CD14-positive monocyte (primary cell): ENCODE measurements around the gene HMMR. TPM values are rescaled to one million over a fixed set of nuclear protein-coding genes. Genes with fewer than 3 reads are reported as not detected.

Experiments
- DNase-seq, 3 donors: peaks; one replicate each; pipeline ENCODE4 v3.0.0-alpha.2; 2011 to 2022
- H2AFZ ChIP-seq: 2 replicates; pipeline ENCODE4 v1.6.0; 2012; ENCODE audit warnings: mild to moderate bottlenecking, low read depth, low read length, inconsistent platforms; ENCODE audit not compliant: insufficient read depth, poor library complexity, severe bottlenecking
- H3K27ac ChIP-seq, 2 donors: 1 replicate in 1 of 2; 2 replicates in 1 of 2; pipeline ENCODE4 v1.5.1; 2012 to 2013; ENCODE audit warnings: low read length in 2 of 2, control low read depth in 1 of 2, inconsistent platforms in 1 of 2, low read depth in 1 of 2, mild to moderate bottlenecking in 1 of 2
- H3K27me3 ChIP-seq, 2 donors: one replicate each; pipeline versions ENCODE4 v1.6.0 to v1.6.1; 2011 to 2013; ENCODE audit warnings: low read length in 2 of 2; ENCODE audit not compliant: control insufficient read depth in 2 of 2, insufficient read depth in 2 of 2
- H3K36me3 ChIP-seq, 2 donors: replicated peaks in 1 of 2; 1 replicate in 1 of 2; 2 replicates in 1 of 2; pipeline versions ENCODE4 v1.5.1 to v1.6.1; 2012 to 2013; ENCODE audit warnings: low read length in 2 of 2, control low read depth in 1 of 2, inconsistent platforms in 1 of 2, mild to moderate bottlenecking in 1 of 2; ENCODE audit not compliant: insufficient read depth in 2 of 2, control insufficient read depth in 1 of 2
- H3K4me1 ChIP-seq, 2 donors: 1 replicate in 1 of 2; 2 replicates in 1 of 2; pipeline versions ENCODE4 v1.5.1 to v1.6.1; 2012 to 2013; ENCODE audit warnings: low read length in 2 of 2, control low read depth in 1 of 2, inconsistent platforms in 1 of 2, mild to moderate bottlenecking in 1 of 2, moderate library complexity in 1 of 2; ENCODE audit not compliant: insufficient read depth in 2 of 2, control insufficient read depth in 1 of 2
- H3K4me2 ChIP-seq: replicated peaks from 2 replicates; pipeline ENCODE3; 2012; ENCODE audit warnings: low read length, moderate library complexity, mild to moderate bottlenecking; ENCODE audit not compliant: poor library complexity, severe bottlenecking; ENCODE audit errors: extremely low read depth
- H3K4me3 ChIP-seq, 3 experiments: fragments of 200-600 bp in 1 of 3; sonication (generic) in 1 of 3; replicated peaks in 1 of 3; 1 replicate in 2 of 3; 2 replicates in 1 of 3; pipeline ENCODE4 v1.5.1; 2011 to 2013; ENCODE audit warnings: low read length in 3 of 3, mild to moderate bottlenecking in 3 of 3, control low read depth in 2 of 3, low read depth in 2 of 3, inconsistent platforms in 1 of 3, moderate library complexity in 1 of 3
- H3K79me2 ChIP-seq: 2 replicates; pipeline ENCODE4 v1.6.0; 2012; ENCODE audit warnings: mild to moderate bottlenecking, control low read depth, inconsistent platforms, low read length, moderate library complexity; ENCODE audit not compliant: insufficient read depth
- H3K9ac ChIP-seq: 2 replicates; pipeline ENCODE4 v1.6.0; 2017; ENCODE audit warnings: low read length, mild to moderate bottlenecking; ENCODE audit not compliant: insufficient read depth, poor library complexity, severe bottlenecking
- H3K9me3 ChIP-seq, 2 donors: replicated peaks in 1 of 2; 1 replicate in 1 of 2; 2 replicates in 1 of 2; pipeline versions ENCODE4 v1.5.1 to v1.6.1; 2012 to 2013; ENCODE audit warnings: low read length in 2 of 2, control low read depth in 1 of 2; ENCODE audit not compliant: control insufficient read depth in 1 of 2, insufficient read depth in 1 of 2
- H4K20me1 ChIP-seq: 2 replicates; pipeline ENCODE4 v1.6.0; 2012; ENCODE audit warnings: mild to moderate bottlenecking, low read length, control low read depth, moderate library complexity; ENCODE audit not compliant: insufficient read depth
- H3K27ac Mint-ChIP-seq, 7 donors: one replicate each; pipeline ENCODE4 v1.8.0; 2020; ENCODE audit warnings: mild to moderate bottlenecking in 7 of 7, mixed read lengths in 7 of 7, moderate library complexity in 6 of 7, inconsistent platforms in 2 of 7
- H3K27me3 Mint-ChIP-seq, 3 donors: one replicate each; pipeline ENCODE4 v1.8.0; 2021 to 2022; ENCODE audit warnings: low read depth in 3 of 3, mild to moderate bottlenecking in 3 of 3, mixed read lengths in 3 of 3, moderate library complexity in 3 of 3, inconsistent platforms in 1 of 3
- H3K36me3 Mint-ChIP-seq, 2 donors: one replicate each; pipeline ENCODE4 v1.8.0; 2020; ENCODE audit warnings: mixed read lengths in 2 of 2, inconsistent platforms in 1 of 2, mild to moderate bottlenecking in 1 of 2
- H3K4me1 Mint-ChIP-seq: one replicate; pipeline ENCODE4 v1.8.0; 2020; ENCODE audit warnings: mild to moderate bottlenecking, mixed read lengths
- H3K4me3 Mint-ChIP-seq, 2 donors: one replicate each; pipeline ENCODE4 v1.8.0; 2020; ENCODE audit warnings: mild to moderate bottlenecking in 2 of 2, mixed read lengths in 2 of 2, moderate library complexity in 1 of 2
- H3K9me3 Mint-ChIP-seq, 7 donors: one replicate each; pipeline ENCODE4 v1.8.0; 2020 to 2022; ENCODE audit warnings: mixed read lengths in 7 of 7, mild to moderate bottlenecking in 6 of 7, moderate library complexity in 6 of 7, inconsistent platforms in 2 of 7
- WGBS: methylation state at CpG from one replicate; pipeline ENCODE4 v1.1.5; 2013; ENCODE audit warnings: missing lambda C conversion rate; ENCODE audit not compliant: insufficient coverage; 5-methylcytosine and 5-hydroxymethylcytosine counted together
- intact Hi-C, 2 donors: fragments of 100-400 bp; cut with micrococcal nuclease; formaldehyde crosslinking; loops; one replicate each; pipeline versions ENCODE4 v1.15.0 to v1.15.1; 2023
- polyA plus RNA-seq, 3 donors: library from polyadenylated mRNA; depleted of rRNA in 1 of 3; unstranded in 2 of 3; stranded (reverse) in 1 of 3; fragments of 300-500 nt in 2 of 3; fragments of >200 nt in 1 of 3; fragmentation: Illumina TruSeq in 2 of 3; gene quantifications; 1 replicate in 2 of 3; 2 replicates in 1 of 3; pipeline ENCODE4 v1.2.3, GENCODE V29; 2012 to 2021
- TF ChIP-seq, protein P1 (sequence below): fragments of 200-600 bp; IDR thresholded peaks from one replicate; pipeline ENCODE4 v1.8.0; 2022; ENCODE audit warnings: antibody characterized with exemption, mild to moderate bottlenecking

Gene HMMR
- polyA plus RNA-seq, 3 donors, result 0.29 TPM; not detected in 2

DNA sequence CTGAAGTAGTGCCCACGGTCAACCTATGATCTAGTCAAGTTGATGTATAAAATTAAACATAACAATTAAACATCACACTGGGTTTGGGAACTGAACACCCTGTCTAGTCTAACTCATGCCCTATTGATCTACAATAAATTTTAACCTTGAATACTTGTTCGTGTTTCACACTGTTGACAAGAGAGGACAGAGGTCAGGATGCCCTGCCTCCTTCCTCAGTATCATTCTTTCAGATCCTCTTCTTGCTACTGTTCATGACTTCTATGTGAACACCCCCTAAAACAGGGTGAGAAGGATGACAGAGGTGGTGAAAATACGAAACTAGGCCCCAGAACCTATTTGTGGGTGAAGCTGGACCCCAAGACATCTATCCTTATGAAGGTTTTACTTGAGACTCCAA, 36.9 kb downstream of the HMMR start:
- no peak overlapping the region for H3K27ac ChIP-seq
- H2AFZ ChIP-seq, result no peak overlapping the region
- peaks cover 5 to 12% of the 10 kb centered on the region in 2 donors for H3K36me3 ChIP-seq
- H3K27ac Mint-ChIP-seq, result no peak overlapping the region
- H3K9me3 Mint-ChIP-seq, result peaks cover 0 to 3% (median 0%) of the 10 kb centered on the region in 7 donors
- TF ChIP-seq, protein P1, sequence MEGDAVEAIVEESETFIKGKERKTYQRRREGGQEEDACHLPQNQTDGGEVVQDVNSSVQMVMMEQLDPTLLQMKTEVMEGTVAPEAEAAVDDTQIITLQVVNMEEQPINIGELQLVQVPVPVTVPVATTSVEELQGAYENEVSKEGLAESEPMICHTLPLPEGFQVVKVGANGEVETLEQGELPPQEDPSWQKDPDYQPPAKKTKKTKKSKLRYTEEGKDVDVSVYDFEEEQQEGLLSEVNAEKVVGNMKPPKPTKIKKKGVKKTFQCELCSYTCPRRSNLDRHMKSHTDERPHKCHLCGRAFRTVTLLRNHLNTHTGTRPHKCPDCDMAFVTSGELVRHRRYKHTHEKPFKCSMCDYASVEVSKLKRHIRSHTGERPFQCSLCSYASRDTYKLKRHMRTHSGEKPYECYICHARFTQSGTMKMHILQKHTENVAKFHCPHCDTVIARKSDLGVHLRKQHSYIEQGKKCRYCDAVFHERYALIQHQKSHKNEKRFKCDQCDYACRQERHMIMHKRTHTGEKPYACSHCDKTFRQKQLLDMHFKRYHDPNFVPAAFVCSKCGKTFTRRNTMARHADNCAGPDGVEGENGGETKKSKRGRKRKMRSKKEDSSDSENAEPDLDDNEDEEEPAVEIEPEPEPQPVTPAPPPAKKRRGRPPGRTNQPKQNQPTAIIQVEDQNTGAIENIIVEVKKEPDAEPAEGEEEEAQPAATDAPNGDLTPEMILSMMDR, result no peak
- no peak overlapping the region for H3K4me3 ChIP-seq
- peaks cover 6 to 7% of the 10 kb centered on the region in 2 donors for H3K36me3 Mint-ChIP-seq
- no peak overlapping the region for H3K9ac ChIP-seq
- WGBS, result no CpG with 5 or more reads among the region's 3 CpGs
- no peak overlapping the region for H3K4me2 ChIP-seq
- H3K4me1 ChIP-seq, result peaks cover 0 to 2% of the 10 kb centered on the region in 2 donors
- intact Hi-C loops, result no loop called here
- H4K20me1 ChIP-seq, result no peaks in the 10 kb centered on the region
- peaks cover 0 to 3% (median 0%) of the 10 kb centered on the region in 3 donors for H3K27me3 Mint-ChIP-seq
- H3K79me2 ChIP-seq, result no peaks in the 10 kb centered on the region
- H3K9me3 ChIP-seq, result no peaks in the 10 kb centered on the region
- no peak for DNase-seq
- no peak overlapping the region for H3K4me3 Mint-ChIP-seq
- H3K4me1 Mint-ChIP-seq, result peaks cover under 1% of the 10 kb centered on the region
- no peaks in the 10 kb centered on the region for H3K27me3 ChIP-seq

DNA sequence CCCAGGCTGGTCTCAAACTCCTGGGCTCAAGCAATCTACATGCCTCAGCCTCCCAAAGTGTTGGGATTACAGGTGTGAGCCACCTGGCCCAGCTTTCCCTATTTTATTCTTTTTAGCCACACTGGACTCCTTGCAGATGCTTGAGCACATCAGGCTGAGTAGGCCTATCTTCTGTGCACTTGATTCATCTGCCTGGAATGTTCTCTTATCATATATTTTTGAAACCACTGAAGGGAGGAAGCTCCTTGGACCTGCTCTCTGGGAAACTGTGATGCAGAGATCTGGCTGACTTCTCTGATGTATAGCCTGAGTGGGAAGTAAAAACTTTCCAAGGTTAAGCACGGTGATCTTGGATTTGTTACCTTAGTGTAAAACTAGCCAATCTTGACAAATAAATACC, 38.5 kb downstream of the HMMR start:
- TF ChIP-seq, protein P1, result no peak
- intact Hi-C loops, result no loop called here
- Mint-ChIP-seq H3K4me3 (no peak overlapping the region), H3K4me1 (peaks cover 15% of the 10 kb centered on the region), H3K27ac (no peak overlapping the region), H3K9me3 (peaks cover 0 to 3% (median 0%) of the 10 kb centered on the region in 7 donors), H3K36me3 (no peaks in the 10 kb centered on the region), H3K27me3 (peaks cover 0 to 3% (median 0%) of the 10 kb centered on the region in 3 donors)
- WGBS, result no CpG with 5 or more reads among the region's 1 CpG
- Histone ChIP-seq H4K20me1 (no peaks in the 10 kb centered on the region), H3K36me3 (no peaks in the 10 kb centered on the region), H3K27me3 (no peaks in the 10 kb centered on the region), H3K79me2 (peaks cover 3% of the 10 kb centered on the region), H3K9ac (no peak overlapping the region), H3K4me3 (no peak overlapping the region), H2AFZ (no peak overlapping the region), H3K27ac (no peak overlapping the region), H3K4me2 (no peak overlapping the region), H3K9me3 (no peaks in the 10 kb centered on the region), H3K4me1 (peaks cover 11 to 17% of the 10 kb centered on the region in 2 donors)
- DNase-seq, result no peak
